ENCODE data around the gene TSSK2. TPM values are rescaled to one million over a fixed set of nuclear protein-coding genes. Genes with fewer than 3 reads are reported as not detected.

The TSSK2 gene
- total RNA-seq, 1 donor: 0.21 TPM

- no peaks in the 10 kb centered on the region for H3K27me3 ChIP-seq (ENCODE audit: insufficient read depth, low read length)
- H3K4me3 ChIP-seq (ENCODE audit: low read length): no peak overlapping the region
- peaks cover 91% of the 10 kb centered on the region for H3K4me1 ChIP-seq (ENCODE audit: insufficient read depth, low read length)
- no peaks in the 10 kb centered on the region for H3K9me3 ChIP-seq (ENCODE audit: low read depth, low read length)
These were observed 16.0 kb upstream of the TSSK2 start for GRCh38 chr22:19114984-19115552.

GRCh38 chr22:19115628-19116027 is 15.5 kb upstream of the TSSK2 start:
- Histone ChIP-seq H3K9me3 (ENCODE audit: low read depth, low read length) (no peaks in the 10 kb centered on the region), H3K4me3 (ENCODE audit: low read length) (no peak overlapping the region), H3K4me1 (ENCODE audit: insufficient read depth, low read length) (peaks cover 91% of the 10 kb centered on the region), H3K27me3 (ENCODE audit: insufficient read depth, low read length) (no peaks in the 10 kb centered on the region)

GRCh38 chr22:19117111-19117512 is 14.0 kb upstream of the TSSK2 start:
- peaks cover 86% of the 10 kb centered on the region for H3K4me1 ChIP-seq (ENCODE audit: insufficient read depth, low read length)
- H3K4me3 ChIP-seq (ENCODE audit: low read length): no peak overlapping the region
- H3K9me3 ChIP-seq (ENCODE audit: low read depth, low read length): no peaks in the 10 kb centered on the region
- no peaks in the 10 kb centered on the region for H3K27me3 ChIP-seq (ENCODE audit: insufficient read depth, low read length)

- no peaks in the 10 kb centered on the region for H3K9me3 ChIP-seq (ENCODE audit: low read depth, low read length)
- no peak overlapping the region for H3K4me3 ChIP-seq (ENCODE audit: low read length)
- H3K4me1 ChIP-seq (ENCODE audit: insufficient read depth, low read length): peaks cover 82% of the 10 kb centered on the region
- no peaks in the 10 kb centered on the region for H3K27me3 ChIP-seq (ENCODE audit: insufficient read depth, low read length)
These were observed 12.7 kb upstream of the TSSK2 start for GRCh38 chr22:19118329-19118880.

GRCh38 chr22:19119949-19120348 is 11.2 kb upstream of the TSSK2 start:
- no peak overlapping the region for H3K4me3 ChIP-seq (ENCODE audit: low read length)
- H3K4me1 ChIP-seq (ENCODE audit: insufficient read depth, low read length): peaks cover 71% of the 10 kb centered on the region
- H3K9me3 ChIP-seq (ENCODE audit: low read depth, low read length): no peaks in the 10 kb centered on the region
- no peaks in the 10 kb centered on the region for H3K27me3 ChIP-seq (ENCODE audit: insufficient read depth, low read length)

GRCh38 chr22:19120829-19121630 is 10.1 kb upstream of the TSSK2 start:
- Histone ChIP-seq H3K27me3 (ENCODE audit: insufficient read depth, low read length) (no peaks in the 10 kb centered on the region), H3K9me3 (ENCODE audit: low read depth, low read length) (no peaks in the 10 kb centered on the region), H3K4me3 (ENCODE audit: low read length) (peak overlapping the region; percentile 64), H3K4me1 (ENCODE audit: insufficient read depth, low read length) (peaks cover 60% of the 10 kb centered on the region)

GRCh38 chr22:19121631-19122142 is 9.4 kb upstream of the TSSK2 start:
- Histone ChIP-seq H3K4me3 (ENCODE audit: low read length) (peak overlapping the region; percentile 64), H3K9me3 (ENCODE audit: low read depth, low read length) (no peaks in the 10 kb centered on the region), H3K4me1 (ENCODE audit: insufficient read depth, low read length) (peaks cover 54% of the 10 kb centered on the region), H3K27me3 (ENCODE audit: insufficient read depth, low read length) (no peaks in the 10 kb centered on the region)

- H3K9me3 ChIP-seq (ENCODE audit: low read depth, low read length): no peaks in the 10 kb centered on the region
- peak within 1 kb of the TSS; percentile 64 for H3K4me3 ChIP-seq (ENCODE audit: low read length)
- H3K27me3 ChIP-seq (ENCODE audit: insufficient read depth, low read length): no peaks in the 10 kb centered on the region
- peaks cover 48% of the 10 kb centered on the region for H3K4me1 ChIP-seq (ENCODE audit: insufficient read depth, low read length)
These were observed 8.9 kb upstream of the TSSK2 start, which contains the start of gene DGCR2 for GRCh38 chr22:19122143-19122751. DGCR2 (minus strand) TSS chr22:19122412; CDS start chr22:19122206, 206 bp downstream.

GRCh38 chr22:19122752-19123492 is 8.2 kb upstream of the TSSK2 start:
- no peaks in the 10 kb centered on the region for H3K9me3 ChIP-seq (ENCODE audit: low read depth, low read length)
- peak overlapping the region; percentile 36 for H3K4me3 ChIP-seq (ENCODE audit: low read length)
- H3K4me1 ChIP-seq (ENCODE audit: insufficient read depth, low read length): peaks cover 41% of the 10 kb centered on the region
- H3K27me3 ChIP-seq (ENCODE audit: insufficient read depth, low read length): no peaks in the 10 kb centered on the region

- Histone ChIP-seq H3K4me3 (ENCODE audit: low read length) (no peak overlapping the region), H3K27me3 (ENCODE audit: insufficient read depth, low read length) (no peaks in the 10 kb centered on the region), H3K4me1 (ENCODE audit: insufficient read depth, low read length) (peaks cover 31% of the 10 kb centered on the region), H3K9me3 (ENCODE audit: low read depth, low read length) (no peaks in the 10 kb centered on the region)
These were observed 7.2 kb upstream of the TSSK2 start for GRCh38 chr22:19123936-19124335.

GRCh38 chr22:19124377-19124776 is 6.7 kb upstream of the TSSK2 start:
- Histone ChIP-seq H3K4me3 (ENCODE audit: low read length) (no peak overlapping the region), H3K27me3 (ENCODE audit: insufficient read depth, low read length) (no peaks in the 10 kb centered on the region), H3K9me3 (ENCODE audit: low read depth, low read length) (no peaks in the 10 kb centered on the region), H3K4me1 (ENCODE audit: insufficient read depth, low read length) (peaks cover 27% of the 10 kb centered on the region)

GRCh38 chr22:19125011-19125410 is 6.1 kb upstream of the TSSK2 start:
- no peaks in the 10 kb centered on the region for H3K9me3 ChIP-seq (ENCODE audit: low read depth, low read length)
- H3K27me3 ChIP-seq (ENCODE audit: insufficient read depth, low read length): no peaks in the 10 kb centered on the region
- peaks cover 20% of the 10 kb centered on the region for H3K4me1 ChIP-seq (ENCODE audit: insufficient read depth, low read length)
- no peak overlapping the region for H3K4me3 ChIP-seq (ENCODE audit: low read length)

GRCh38 chr22:19125474-19126308 is 5.4 kb upstream of the TSSK2 start:
- Histone ChIP-seq H3K4me1 (ENCODE audit: insufficient read depth, low read length) (peaks cover 13% of the 10 kb centered on the region), H3K27me3 (ENCODE audit: insufficient read depth, low read length) (no peaks in the 10 kb centered on the region), H3K9me3 (ENCODE audit: low read depth, low read length) (no peaks in the 10 kb centered on the region), H3K4me3 (ENCODE audit: low read length) (no peak overlapping the region)
